LNCAP (cell line): ENCODE results near the gene TXK.

Source experiments
- CTCF ChIP-seq: fragments of 450-650 bp; IDR thresholded peaks from 2 replicates; pipeline ENCODE4 v1.5.1; 2017; ENCODE audit warnings: mild to moderate bottlenecking

Gene TXK

GRCh38 chr4:48124870-48125269 lies 9.2 kb downstream of the TXK start:
- no peak for TF ChIP-seq CTCF

GRCh38 chr4:48122756-48123155 lies 11.3 kb downstream of the TXK start:
- no peak for TF ChIP-seq CTCF

- no peak for TF ChIP-seq CTCF
Measured at GRCh38 chr4:48121180-48121579, 12.9 kb downstream of the TXK start.

- no peak for TF ChIP-seq CTCF
Measured at GRCh38 chr4:48120132-48120531, 13.9 kb downstream of the TXK start.

GRCh38 chr4:48119646-48120045 lies 14.4 kb downstream of the TXK start:
- TF ChIP-seq CTCF, result no peak

- no peak for TF ChIP-seq CTCF
Measured at GRCh38 chr4:48118081-48118480, 16.0 kb downstream of the TXK start.

- TF ChIP-seq CTCF, result no peak
Measured at GRCh38 chr4:48116582-48116981, 17.5 kb downstream of the TXK start.

- TF ChIP-seq CTCF, result no peak
Measured at GRCh38 chr4:48114412-48114811, 19.6 kb downstream of the TXK start.
